ENCODE measurements around the gene SERPINA9. TPM values are rescaled to one million over a fixed set of nuclear protein-coding genes. Genes with fewer than 3 reads are reported as not detected.

SERPINA9 gene
- total RNA-seq, 4 donors from 2014 or later, result 0.80 TPM; not detected in 3

DNA sequence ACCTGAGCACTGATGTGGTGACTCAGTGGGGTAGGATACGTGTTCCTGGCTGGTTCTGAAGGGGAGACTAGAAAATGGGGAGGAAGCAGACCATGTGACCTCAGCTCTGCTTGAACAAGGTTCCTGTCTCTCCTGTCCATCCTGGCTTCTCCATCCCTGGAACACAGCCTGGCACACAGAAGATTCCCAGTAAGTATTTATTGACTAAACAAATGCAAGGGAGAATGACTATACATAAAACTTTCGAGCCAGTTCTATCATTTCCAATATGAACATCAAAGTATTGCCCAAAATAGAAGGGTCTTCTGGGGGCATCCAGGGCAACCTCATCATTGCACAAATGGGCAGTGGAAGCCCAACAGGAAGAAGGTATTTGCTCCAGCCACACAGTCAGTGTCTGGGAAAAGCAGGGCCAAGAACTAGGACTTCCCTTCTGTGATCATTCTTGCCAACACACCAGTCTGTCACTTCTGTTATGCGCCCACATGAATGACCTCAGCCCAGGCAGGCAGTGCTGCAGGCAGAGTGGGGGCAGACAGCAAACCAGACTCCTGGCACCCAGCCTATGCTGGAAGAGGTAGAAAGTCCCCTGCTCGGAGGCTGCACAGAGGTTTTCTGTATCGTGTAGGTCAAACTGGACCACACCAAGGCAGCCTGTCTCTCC, 5.6 kb upstream of the SERPINA9 start:
- TF ChIP-seq, protein P1, sequence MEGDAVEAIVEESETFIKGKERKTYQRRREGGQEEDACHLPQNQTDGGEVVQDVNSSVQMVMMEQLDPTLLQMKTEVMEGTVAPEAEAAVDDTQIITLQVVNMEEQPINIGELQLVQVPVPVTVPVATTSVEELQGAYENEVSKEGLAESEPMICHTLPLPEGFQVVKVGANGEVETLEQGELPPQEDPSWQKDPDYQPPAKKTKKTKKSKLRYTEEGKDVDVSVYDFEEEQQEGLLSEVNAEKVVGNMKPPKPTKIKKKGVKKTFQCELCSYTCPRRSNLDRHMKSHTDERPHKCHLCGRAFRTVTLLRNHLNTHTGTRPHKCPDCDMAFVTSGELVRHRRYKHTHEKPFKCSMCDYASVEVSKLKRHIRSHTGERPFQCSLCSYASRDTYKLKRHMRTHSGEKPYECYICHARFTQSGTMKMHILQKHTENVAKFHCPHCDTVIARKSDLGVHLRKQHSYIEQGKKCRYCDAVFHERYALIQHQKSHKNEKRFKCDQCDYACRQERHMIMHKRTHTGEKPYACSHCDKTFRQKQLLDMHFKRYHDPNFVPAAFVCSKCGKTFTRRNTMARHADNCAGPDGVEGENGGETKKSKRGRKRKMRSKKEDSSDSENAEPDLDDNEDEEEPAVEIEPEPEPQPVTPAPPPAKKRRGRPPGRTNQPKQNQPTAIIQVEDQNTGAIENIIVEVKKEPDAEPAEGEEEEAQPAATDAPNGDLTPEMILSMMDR (IDR thresholded peaks at IDR 0.05), result no peak
- peaks cover 0 to 3% (median 0%) of the 10 kb centered on the region in 4 donors for H3K9me3 ChIP-seq
- no peak overlapping the region for H3K27ac ChIP-seq
- DNase-seq, result peak in 1 of 3 donors; percentile 34
- no peak overlapping the region for H3K4me3 ChIP-seq
- H3K4me1 ChIP-seq, result no peaks in the 10 kb centered on the region
- no peaks in the 10 kb centered on the region for H3K36me3 ChIP-seq
- no peaks in the 10 kb centered on the region for H3K27me3 ChIP-seq

DNA sequence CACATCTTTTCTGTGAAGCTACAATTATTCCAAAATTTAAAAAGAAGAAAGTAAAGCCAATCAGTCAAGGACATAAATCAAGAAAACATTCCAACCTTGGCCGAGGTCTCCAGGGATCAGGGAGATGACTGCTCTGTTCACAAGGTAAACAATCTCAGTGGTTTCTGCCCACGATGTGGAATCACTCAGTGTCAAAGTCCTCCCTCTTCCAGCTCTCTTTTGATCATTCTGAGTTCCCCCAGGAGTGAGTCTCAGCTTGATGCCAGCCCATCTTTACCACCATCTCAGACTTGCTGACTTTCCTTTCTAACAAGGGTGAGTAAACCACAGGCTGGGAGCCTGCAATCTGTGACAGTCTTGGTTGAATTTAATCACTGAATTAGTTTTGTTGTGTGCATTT, 4.8 kb upstream of the SERPINA9 start:
- Histone ChIP-seq H3K9me3 (peaks cover 0 to 3% (median 0%) of the 10 kb centered on the region in 4 donors), H3K27me3 (no peaks in the 10 kb centered on the region), H3K27ac (no peak overlapping the region), H3K4me3 (no peak overlapping the region), H3K36me3 (no peaks in the 10 kb centered on the region), H3K4me1 (no peaks in the 10 kb centered on the region)
- TF ChIP-seq, protein P1 (IDR thresholded peaks at IDR 0.05), result no peak
- TF ChIP-seq POLR2A (IDR thresholded peaks at IDR 0.05), result no peak
- DNase-seq, result peak in 1 of 3 donors; percentile 6

DNA sequence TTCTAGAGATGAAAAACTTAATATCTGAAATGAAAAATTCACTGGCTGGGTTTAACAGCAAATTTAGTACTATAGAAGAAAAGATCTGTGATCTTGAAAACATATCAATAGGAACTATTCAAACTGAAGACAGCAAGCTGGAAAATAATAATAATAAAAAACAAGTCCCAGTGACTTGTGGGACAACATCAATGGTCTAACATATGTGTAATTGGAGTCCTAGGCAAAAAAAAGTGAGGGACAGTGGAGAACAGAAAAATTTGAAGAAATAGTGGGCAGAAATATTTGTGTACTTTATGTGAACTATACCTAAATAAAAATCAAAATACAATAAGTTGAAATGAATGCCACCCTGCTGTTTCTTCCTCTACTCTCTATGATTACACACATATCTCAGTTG, 2.4 kb upstream of the SERPINA9 start:
- Histone ChIP-seq H3K4me3 (no peak overlapping the region), H3K9me3 (peaks cover 0 to 3% (median 0%) of the 10 kb centered on the region in 4 donors), H3K27me3 (no peaks in the 10 kb centered on the region), H3K36me3 (no peaks in the 10 kb centered on the region), H3K27ac (no peak overlapping the region), H3K4me1 (no peaks in the 10 kb centered on the region)
- DNase-seq, result no peak
- TF ChIP-seq, protein P1 (IDR thresholded peaks at IDR 0.05), result no peak
- TF ChIP-seq POLR2A (IDR thresholded peaks at IDR 0.05), result no peak

DNA sequence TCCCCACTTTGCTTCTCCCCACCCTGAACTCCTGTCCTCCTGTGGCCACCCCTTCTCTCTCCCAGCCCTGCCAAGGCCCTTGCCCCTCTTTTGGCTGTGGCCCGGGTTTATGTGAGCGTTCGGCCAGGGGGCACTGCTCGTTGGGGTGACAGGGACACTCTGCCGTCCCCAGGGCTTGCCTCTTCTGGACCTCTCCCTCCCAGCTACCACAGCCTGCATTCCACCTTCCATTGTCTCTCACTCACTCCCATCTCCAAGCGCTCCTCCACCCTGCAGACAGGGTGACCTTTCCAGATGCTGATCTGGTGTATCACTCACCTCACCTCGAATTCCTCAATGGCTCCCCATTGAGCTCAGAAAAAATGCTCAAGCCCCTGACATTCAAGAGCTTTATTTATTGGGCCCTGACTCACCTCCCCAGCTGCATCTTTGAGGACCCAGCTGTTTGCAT, 1.4 kb downstream of the SERPINA9 start:
- Histone ChIP-seq H3K27me3 (no peaks in the 10 kb centered on the region), H3K4me1 (no peaks in the 10 kb centered on the region), H3K36me3 (no peaks in the 10 kb centered on the region), H3K4me3 (no peak overlapping the region), H3K9me3 (peaks cover 0 to 3% (median 0%) of the 10 kb centered on the region in 4 donors), H3K27ac (no peak overlapping the region)
- peak in 1 of 3 donors; percentile 31 for DNase-seq
- TF ChIP-seq POLR2A (IDR thresholded peaks at IDR 0.05), result no peak
- TF ChIP-seq, protein P1 (IDR thresholded peaks at IDR 0.05), result no peak

GRCh38 chr14:94473666-94474410, 2.2 kb downstream of the SERPINA9 start:
- TF ChIP-seq, protein P1 (IDR thresholded peaks at IDR 0.05), result no peak
- no peak for TF ChIP-seq POLR2A (IDR thresholded peaks at IDR 0.05)
- DNase-seq, result peak in 1 of 3 donors; percentile 27
- no peak overlapping the region for H3K27ac ChIP-seq

More at GRCh38 chr14:94473666-94474410, 2.2 kb downstream of the SERPINA9 start:
- Histone ChIP-seq H3K4me3 (no peak overlapping the region), H3K9me3 (peaks cover 0 to under 1% (median 0%) of the 10 kb centered on the region in 4 donors), H3K36me3 (no peaks in the 10 kb centered on the region), H3K4me1 (no peaks in the 10 kb centered on the region), H3K27me3 (no peaks in the 10 kb centered on the region)

Data from Peyer's patch (tissue), 4 donors.